ENCODE measurements around the gene MED16.
"Not testable (repeated sequence)": the region's sequence is repeated elsewhere in the genome, so short reads cannot be mapped to it uniquely, and the experiment has no call there.

Gene MED16

GRCh38 chr19:871446-872265 is 21.3 kb downstream of the MED16 start:
- no peak for DNase-seq

- DNase-seq, result no peak
These were observed 22.0 kb downstream of the MED16 start for GRCh38 chr19:870963-871401.

GRCh38 chr19:870314-870713 is 22.7 kb downstream of the MED16 start:
- no peak for DNase-seq

GRCh38 chr19:869245-870177 is 23.5 kb downstream of the MED16 start:
- DNase-seq, result peak; percentile 96

- no peak for DNase-seq
These were observed 24.3 kb downstream of the MED16 start for GRCh38 chr19:868458-869244.

GRCh38 chr19:867855-868457 is 25.0 kb downstream of the MED16 start:
- DNase-seq, result no peak

- no peak for DNase-seq
These were observed 25.6 kb downstream of the MED16 start for GRCh38 chr19:867301-867793.

- no peak for DNase-seq
These were observed 26.2 kb downstream of the MED16 start for GRCh38 chr19:866769-867300.

GRCh38 chr19:863315-863620 is 29.7 kb downstream of the MED16 start:
- no peak for DNase-seq

GRCh38 chr19:862581-863314 is 30.2 kb downstream of the MED16 start:
- DNase-seq, result peak; percentile 41

GRCh38 chr19:861756-862580 is 31.0 kb downstream of the MED16 start:
- no peak for DNase-seq

GRCh38 chr19:861141-861755 is 31.7 kb downstream of the MED16 start:
- no peak for DNase-seq

GRCh38 chr19:858868-859843 is 33.8 kb downstream of the MED16 start, which contains the start of gene CFD:
CFD (plus strand) TSS chr19:859664; CDS start chr19:859690, 26 bp downstream.
- no peak for DNase-seq

- DNase-seq, result no peak
These were observed 34.7 kb downstream of the MED16 start for GRCh38 chr19:858284-858683.

GRCh38 chr19:855566-856120 is 37.3 kb downstream of the MED16 start:
- no peak for DNase-seq

- DNase-seq, result no peak
These were observed 37.8 kb downstream of the MED16 start for GRCh38 chr19:855142-855541.

GRCh38 chr19:854549-854948 is 38.4 kb downstream of the MED16 start:
- no peak for DNase-seq

GRCh38 chr19:853614-854220 is 39.3 kb downstream of the MED16 start:
- not testable (repeated sequence) for DNase-seq
